Activated naive CD4-positive, alpha-beta T cell treated with anti-CD3 and anti-CD28 coated beads, Interleukin-2, amount 50 U/mL, for 24 hours (primary cell): ENCODE measurements around the gene CYP1A2.

ENCODE experiments used
- H3K27ac Mint-ChIP-seq: one replicate; pipeline ENCODE4 v1.8.0; 2021; ENCODE audit warnings: mild to moderate bottlenecking, mixed read lengths
- H3K27me3 Mint-ChIP-seq: one replicate; pipeline ENCODE4 v1.8.0; 2021; ENCODE audit warnings: mixed read lengths
- H3K36me3 Mint-ChIP-seq: one replicate; pipeline ENCODE4 v1.8.0; 2021; ENCODE audit warnings: mixed read lengths
- H3K4me1 Mint-ChIP-seq: one replicate; pipeline ENCODE4 v1.8.0; 2021; ENCODE audit warnings: mixed read lengths
- H3K4me3 Mint-ChIP-seq: one replicate; pipeline ENCODE4 v1.8.0; 2021; ENCODE audit warnings: mild to moderate bottlenecking, mixed read lengths
- H3K9me3 Mint-ChIP-seq: one replicate; pipeline ENCODE4 v1.8.0; 2021; ENCODE audit warnings: mixed read lengths

The CYP1A2 gene, protein sequence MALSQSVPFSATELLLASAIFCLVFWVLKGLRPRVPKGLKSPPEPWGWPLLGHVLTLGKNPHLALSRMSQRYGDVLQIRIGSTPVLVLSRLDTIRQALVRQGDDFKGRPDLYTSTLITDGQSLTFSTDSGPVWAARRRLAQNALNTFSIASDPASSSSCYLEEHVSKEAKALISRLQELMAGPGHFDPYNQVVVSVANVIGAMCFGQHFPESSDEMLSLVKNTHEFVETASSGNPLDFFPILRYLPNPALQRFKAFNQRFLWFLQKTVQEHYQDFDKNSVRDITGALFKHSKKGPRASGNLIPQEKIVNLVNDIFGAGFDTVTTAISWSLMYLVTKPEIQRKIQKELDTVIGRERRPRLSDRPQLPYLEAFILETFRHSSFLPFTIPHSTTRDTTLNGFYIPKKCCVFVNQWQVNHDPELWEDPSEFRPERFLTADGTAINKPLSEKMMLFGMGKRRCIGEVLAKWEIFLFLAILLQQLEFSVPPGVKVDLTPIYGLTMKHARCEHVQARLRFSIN

DNA sequence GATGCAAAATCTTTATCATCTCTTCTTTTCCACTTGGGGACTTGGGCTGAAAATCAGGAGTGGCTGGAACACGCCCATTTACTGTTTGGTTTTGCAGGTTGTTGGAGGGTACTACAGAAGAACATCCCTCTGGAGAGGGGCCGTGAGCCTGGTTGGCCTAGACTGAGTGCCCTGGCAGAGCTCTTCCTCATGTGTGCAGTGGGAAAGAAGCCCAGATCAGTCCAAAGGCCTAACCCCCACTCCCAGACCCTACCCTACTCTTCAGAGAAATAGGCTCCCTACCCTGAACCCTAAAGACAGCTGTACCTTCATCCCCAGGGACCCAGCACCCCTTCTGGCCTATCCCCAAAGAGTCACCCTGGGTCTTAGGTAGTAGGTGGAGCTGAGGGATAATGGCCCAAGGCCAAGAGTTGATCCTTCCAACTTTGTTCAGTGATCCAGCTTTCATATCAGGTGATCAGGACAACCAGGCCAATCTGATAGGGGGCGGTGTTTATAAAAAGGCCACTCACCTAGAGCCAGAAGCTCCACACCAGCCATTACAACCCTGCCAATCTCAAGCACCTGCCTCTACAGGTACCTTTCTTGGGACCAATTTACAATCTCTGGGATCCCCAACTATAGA lies at the start of gene CYP1A2:
Gene CYP1A2 (plus strand): TSS at position 524 of the 625 bp plus-strand sequence. CDS start 894 bp downstream, outside the sequence.
- no peaks in the 10 kb centered on the region for H3K36me3 Mint-ChIP-seq
- H3K27ac Mint-ChIP-seq, result no peak within 1 kb of the TSS
- no peaks in the 10 kb centered on the region for H3K4me1 Mint-ChIP-seq
- no peaks in the 10 kb centered on the region for H3K9me3 Mint-ChIP-seq
- no peaks in the 10 kb centered on the region for H3K27me3 Mint-ChIP-seq
- no peak within 1 kb of the TSS for H3K4me3 Mint-ChIP-seq

DNA sequence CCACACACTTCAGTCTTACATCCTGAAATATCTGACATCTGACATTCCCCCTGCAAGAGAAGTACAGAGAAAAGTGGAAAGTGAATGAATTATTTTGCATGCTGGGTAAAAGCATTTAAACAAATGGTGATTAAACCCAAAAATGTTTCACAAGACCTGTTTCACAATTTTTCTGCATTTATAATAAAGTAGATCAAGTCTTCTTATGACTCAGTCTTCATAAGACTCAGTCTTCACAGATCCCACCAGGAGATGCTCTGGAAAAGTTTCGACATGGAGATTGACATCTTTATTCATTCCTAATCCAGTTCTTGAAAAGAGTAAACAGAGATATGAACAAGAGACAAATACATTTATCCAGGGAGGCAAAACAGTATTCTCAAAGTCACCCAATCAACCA lies 39.6 kb upstream of the CYP1A2 start:
- H3K4me1 Mint-ChIP-seq, result peaks cover 5% of the 10 kb centered on the region
- no peak overlapping the region for H3K4me3 Mint-ChIP-seq
- H3K9me3 Mint-ChIP-seq, result no peaks in the 10 kb centered on the region
- H3K27me3 Mint-ChIP-seq, result no peaks in the 10 kb centered on the region
- no peaks in the 10 kb centered on the region for H3K36me3 Mint-ChIP-seq
- no peak overlapping the region for H3K27ac Mint-ChIP-seq

DNA sequence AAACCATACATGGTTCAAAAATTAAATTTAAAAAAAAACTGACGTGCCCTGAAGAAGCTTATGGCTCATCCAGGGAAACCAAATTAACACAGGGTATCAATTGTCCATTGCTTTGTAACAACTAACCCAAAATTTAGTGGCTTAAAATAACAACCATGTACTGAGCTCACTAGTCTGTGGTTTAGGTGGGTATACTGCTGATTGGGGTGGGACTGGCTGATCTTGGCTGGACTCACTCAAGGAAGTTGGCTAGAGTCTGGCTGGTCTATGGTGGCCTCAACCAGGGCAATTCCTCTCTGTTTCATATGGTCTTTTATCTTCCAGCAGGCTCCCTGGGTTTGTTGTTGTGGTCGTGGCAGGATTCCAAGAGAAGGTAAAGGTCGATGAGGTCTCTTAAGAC lies 38.8 kb upstream of the CYP1A2 start:
- Mint-ChIP-seq H3K27me3 (no peaks in the 10 kb centered on the region), H3K9me3 (no peaks in the 10 kb centered on the region), H3K27ac (no peak overlapping the region)

DNA sequence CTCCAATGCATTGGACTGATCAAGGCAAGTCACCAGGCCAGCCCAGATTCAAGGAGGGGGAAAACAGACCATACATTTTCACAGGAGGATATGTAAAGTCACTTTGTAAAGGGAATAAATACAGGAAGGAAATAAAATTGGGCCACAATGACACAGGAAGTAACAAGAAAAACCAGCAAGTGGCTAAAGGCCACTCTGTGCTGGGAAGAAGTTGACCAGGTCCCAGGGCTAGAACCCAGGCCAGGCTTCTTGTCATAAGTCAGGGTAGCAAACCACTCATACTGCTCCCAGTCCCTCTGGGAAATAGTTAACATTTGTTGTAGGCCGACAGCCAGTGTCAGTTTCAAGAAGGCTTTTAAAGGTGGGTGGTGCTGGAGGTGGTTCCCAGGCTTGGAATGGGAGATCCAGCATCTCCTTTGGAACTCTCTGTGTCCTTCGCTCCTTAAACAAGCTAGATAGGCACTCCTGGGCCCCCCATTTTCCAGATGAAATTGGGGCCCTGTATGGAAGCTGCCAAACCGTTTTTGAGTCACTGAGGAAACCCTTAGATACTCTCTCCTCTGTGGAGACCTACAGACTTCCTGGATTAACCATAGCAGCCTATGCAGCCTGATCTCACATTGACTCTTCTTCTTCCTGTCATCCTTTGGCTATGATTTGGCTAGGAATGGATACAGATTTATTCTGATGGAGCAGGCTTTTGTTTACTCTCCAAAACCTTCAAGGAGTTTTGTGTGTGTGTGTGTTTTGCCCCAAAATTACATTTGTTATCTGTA lies 38.1 kb upstream of the CYP1A2 start:
- Mint-ChIP-seq H3K4me3 (no peak overlapping the region), H3K4me1 (peaks cover 5% of the 10 kb centered on the region), H3K36me3 (no peaks in the 10 kb centered on the region), H3K27me3 (no peaks in the 10 kb centered on the region), H3K9me3 (no peaks in the 10 kb centered on the region), H3K27ac (no peak overlapping the region)

More for the DNA sequence above, 38.8 kb upstream of the CYP1A2 start:
- peaks cover 5% of the 10 kb centered on the region for H3K4me1 Mint-ChIP-seq
- no peaks in the 10 kb centered on the region for H3K36me3 Mint-ChIP-seq
- no peak overlapping the region for H3K4me3 Mint-ChIP-seq

DNA sequence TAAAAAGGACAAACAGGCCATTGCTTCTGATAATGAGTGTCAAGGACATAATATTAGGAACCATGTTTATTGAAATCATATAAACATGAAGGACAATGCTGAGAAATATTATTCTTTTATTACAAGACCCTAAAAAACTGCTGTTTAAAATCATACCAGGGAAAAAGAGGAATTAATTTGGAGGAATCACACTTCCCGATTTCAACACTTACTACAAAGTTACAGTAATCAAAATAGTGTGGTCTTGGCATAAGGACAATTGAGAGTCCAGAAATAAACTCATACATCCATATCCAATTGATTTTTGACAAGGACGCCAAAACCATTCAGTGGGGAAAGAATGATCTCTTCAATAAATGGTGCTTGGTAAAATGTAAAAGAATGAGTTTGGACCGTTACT lies 36.3 kb upstream of the CYP1A2 start:
- no peaks in the 10 kb centered on the region for H3K27me3 Mint-ChIP-seq
- H3K36me3 Mint-ChIP-seq, result no peaks in the 10 kb centered on the region
- no peak overlapping the region for H3K27ac Mint-ChIP-seq
- no peaks in the 10 kb centered on the region for H3K9me3 Mint-ChIP-seq
- peaks cover 5% of the 10 kb centered on the region for H3K4me1 Mint-ChIP-seq
- no peak overlapping the region for H3K4me3 Mint-ChIP-seq

DNA sequence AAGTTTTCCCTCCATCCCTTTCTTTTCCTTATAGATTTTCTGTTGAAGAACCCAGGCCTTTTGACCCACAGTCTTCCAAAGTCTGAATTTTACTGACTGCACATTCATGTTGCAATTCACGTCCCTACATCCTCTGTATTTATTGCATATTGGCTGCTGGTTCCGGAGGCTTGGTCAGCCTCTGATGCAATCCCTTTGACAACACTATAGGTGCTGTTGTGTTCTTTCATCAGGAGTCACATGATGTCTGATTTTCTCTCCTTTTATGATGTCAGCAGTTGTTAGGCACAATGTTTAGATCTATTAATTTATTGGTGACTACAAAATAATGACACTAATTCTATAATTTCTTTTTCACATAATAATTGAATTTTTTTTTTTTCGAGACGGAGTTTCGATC lies 32.0 kb upstream of the CYP1A2 start:
- Mint-ChIP-seq H3K9me3 (no peaks in the 10 kb centered on the region), H3K4me3 (no peak overlapping the region), H3K36me3 (no peaks in the 10 kb centered on the region), H3K27me3 (no peaks in the 10 kb centered on the region), H3K4me1 (no peaks in the 10 kb centered on the region), H3K27ac (no peak overlapping the region)

DNA sequence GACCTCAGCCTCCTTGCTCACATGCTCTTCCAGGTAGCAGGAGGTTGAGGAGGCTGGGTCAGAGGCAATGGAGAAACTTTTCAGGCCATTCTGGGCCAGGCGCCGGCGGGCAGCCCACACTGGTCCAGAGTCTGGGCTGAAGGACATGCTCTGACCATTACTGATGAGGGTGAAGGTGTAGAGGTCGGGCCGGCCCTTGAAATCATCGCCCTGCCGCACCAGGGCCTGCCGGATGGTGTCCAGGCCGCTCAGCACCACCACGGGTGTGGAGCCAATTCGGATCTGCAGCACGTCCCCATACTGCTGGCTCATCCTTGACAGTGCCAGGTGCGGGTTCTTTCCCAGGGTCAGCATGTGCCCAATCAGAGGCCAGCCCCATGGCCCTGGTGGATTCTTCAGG lies 26.1 kb upstream of the CYP1A2 start:
- H3K9me3 Mint-ChIP-seq, result no peaks in the 10 kb centered on the region

DNA sequence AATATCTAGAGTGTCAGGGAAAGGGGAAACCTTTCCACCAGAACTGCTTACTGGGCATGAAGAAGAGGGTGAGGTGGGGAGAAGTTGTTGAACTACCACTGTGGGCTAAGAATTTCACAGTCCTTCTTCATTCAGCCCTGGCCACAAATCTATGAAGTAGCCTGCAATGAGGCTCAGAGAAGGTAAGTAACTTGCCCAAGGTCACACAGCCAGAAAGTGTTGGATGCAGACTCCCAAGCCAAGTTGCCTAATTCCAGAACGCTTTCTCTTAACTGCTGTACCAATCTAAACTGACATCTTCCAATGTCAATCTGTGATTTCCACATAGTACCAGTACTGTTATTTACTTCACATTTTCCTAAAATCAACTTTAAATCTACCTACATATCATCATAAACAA lies 25.5 kb upstream of the CYP1A2 start:
- Mint-ChIP-seq H3K4me3 (no peak overlapping the region), H3K27ac (no peak overlapping the region), H3K27me3 (peaks cover 2% of the 10 kb centered on the region), H3K9me3 (no peaks in the 10 kb centered on the region), H3K36me3 (no peaks in the 10 kb centered on the region), H3K4me1 (peaks cover 11% of the 10 kb centered on the region)

More for the DNA sequence above, 26.1 kb upstream of the CYP1A2 start:
- H3K27me3 Mint-ChIP-seq, result peaks cover 2% of the 10 kb centered on the region
- H3K36me3 Mint-ChIP-seq, result no peaks in the 10 kb centered on the region
- peaks cover 11% of the 10 kb centered on the region for H3K4me1 Mint-ChIP-seq
- H3K27ac Mint-ChIP-seq, result no peak overlapping the region
- H3K4me3 Mint-ChIP-seq, result no peak overlapping the region

DNA sequence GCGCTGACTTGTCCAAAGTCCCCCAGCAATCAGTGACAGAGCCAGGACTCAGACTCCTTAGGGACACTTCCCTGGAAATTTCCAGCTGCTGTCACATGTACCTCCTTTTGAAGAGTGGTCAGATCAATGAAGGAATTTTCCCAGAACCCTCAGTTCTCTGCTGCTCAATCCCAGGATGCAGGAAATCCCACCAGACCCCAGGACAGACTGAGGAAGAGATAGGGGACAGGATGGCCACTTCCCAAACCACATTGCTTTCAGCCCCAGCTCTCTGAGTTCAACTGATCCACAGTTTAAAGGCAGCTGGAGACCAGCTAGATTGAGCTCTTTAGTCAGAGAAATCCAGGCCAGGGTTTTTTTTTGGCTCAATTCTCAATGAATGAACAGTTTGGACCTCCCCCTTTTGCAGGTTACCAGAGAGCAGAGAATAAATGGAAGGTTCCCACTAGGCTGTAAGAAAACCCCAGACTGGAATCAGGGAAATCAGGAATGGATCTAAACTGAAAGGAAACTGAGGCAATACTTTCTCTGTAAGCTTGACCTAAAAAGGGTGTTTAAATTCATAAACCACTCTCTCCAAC lies 24.8 kb upstream of the CYP1A2 start:
- Mint-ChIP-seq H3K4me1 (peaks cover 11% of the 10 kb centered on the region), H3K9me3 (no peaks in the 10 kb centered on the region), H3K27ac (no peak overlapping the region), H3K27me3 (peaks cover 2% of the 10 kb centered on the region), H3K36me3 (no peaks in the 10 kb centered on the region), H3K4me3 (peak overlapping the region; percentile 38)

DNA sequence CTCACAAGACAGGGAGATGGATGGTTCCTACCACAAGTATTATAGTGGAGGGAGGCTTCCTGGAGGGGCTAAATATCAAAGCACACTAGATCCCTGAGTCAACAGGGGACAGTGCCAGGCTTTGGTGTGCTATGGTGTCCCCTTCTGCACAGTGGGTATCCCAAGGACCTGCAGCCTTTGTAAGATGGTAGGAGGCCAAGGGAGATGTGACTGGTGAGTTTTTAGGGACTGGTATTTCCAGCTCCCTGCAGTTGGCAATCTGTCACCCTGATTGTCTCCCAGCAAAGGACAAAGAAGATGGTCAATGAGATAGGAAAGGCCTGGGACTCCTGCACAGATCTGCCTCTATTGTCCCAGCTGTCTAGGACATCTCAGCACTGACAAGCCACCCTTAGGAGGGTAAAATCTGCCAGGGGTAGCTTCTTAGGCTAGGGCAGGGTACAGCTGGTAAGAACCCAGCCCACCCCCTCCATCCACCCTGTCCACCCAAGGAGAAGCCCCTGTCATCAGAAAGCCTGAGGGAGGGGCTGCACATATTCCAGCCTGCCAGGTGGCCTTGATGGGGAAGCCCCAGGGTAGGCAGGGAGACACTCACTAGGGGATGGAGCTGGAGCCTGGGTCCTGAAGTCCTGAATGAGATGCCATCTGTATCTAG lies 23.9 kb upstream of the CYP1A2 start:
- peaks cover 11% of the 10 kb centered on the region for H3K4me1 Mint-ChIP-seq
- H3K4me3 Mint-ChIP-seq, result peak overlapping the region; percentile 80
- peak overlapping the region; percentile 79 for H3K27ac Mint-ChIP-seq
- H3K27me3 Mint-ChIP-seq, result peaks cover 2% of the 10 kb centered on the region
- H3K36me3 Mint-ChIP-seq, result no peaks in the 10 kb centered on the region
- no peaks in the 10 kb centered on the region for H3K9me3 Mint-ChIP-seq

DNA sequence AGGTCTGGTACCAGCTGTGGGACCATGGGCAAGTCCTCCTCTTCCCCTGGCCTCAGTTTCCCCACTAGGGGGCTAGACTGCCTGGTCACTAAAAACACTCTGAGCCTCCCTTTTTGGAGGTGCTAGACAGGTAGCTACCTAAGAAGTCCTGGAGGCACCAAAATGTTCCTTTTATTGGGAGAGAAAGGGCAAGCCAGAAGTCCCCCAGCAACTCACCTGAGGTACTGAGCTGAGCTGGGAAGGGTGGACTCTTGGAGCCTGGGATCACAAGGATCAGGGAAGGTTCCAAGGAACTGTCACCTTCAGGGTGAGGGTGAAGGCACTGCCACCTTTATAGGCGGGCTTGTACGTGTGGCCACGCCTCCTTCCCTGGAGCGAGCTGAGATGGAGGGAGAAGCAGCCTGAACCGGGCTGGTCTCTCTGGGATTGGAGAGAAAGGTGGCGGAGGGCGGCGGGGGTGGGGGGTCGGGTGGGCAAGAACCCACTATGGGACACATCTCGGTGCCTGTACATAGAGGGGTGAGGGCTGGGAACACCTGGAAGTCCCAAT lies 23.3 kb upstream of the CYP1A2 start, which contains the start of gene CYP1A1:
Gene CYP1A1 (minus strand): TSS at position 304 of the 550 bp plus-strand sequence. CDS start 2,431 bp downstream, outside the sequence.
- no peaks in the 10 kb centered on the region for H3K9me3 Mint-ChIP-seq
- H3K27me3 Mint-ChIP-seq, result peaks cover 4% of the 10 kb centered on the region
- peak within 1 kb of the TSS; percentile 79 for H3K27ac Mint-ChIP-seq
- peaks cover 11% of the 10 kb centered on the region for H3K4me1 Mint-ChIP-seq
- H3K36me3 Mint-ChIP-seq, result no peaks in the 10 kb centered on the region
- H3K4me3 Mint-ChIP-seq, result peak within 1 kb of the TSS; percentile 80

DNA sequence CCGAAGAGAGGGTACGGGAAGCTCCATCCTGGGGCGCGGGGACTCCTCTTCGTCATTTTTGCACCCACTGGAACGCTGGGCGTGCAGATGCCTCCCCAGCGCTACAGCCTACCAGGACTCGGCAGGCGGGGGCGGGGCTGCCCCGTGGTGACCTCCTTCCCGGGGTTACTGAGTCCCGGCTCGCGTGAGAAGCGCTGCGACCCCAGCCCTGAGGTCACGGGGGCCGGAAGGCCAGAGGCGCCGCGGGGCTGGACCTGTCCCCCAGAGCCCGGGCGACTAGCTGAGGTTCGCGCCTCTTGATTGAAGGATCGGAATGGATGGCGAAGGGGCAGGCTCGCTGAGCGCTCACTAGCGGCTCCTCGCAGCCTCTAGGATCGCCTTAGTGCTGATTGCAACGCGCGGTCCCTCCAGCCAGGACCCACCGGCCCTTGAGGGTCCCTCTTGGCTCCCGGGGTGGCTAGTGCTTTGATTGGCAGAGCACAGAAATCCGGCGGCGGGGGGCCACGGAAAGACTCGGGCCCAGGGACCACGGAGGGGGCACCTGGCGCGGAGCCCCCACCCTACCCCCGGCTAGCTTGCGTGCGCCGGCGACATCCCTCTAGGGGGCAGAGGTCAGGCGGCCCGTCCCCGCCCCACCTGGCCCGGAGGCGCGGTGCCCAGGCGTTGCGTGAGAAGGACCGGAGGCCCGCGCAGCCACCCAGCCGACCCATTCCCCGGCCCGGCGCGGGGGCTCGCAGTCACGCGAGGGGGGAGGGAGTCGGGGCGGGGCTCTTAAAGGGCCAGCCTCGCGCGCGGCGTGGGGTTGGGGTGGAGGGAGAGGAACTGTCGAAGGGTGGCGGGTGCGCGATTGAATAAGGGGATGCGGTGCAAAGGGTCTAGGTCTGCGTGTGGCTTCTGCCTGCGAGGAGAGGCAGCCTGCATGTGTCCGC lies 22.5 kb upstream of the CYP1A2 start:
- Mint-ChIP-seq H3K27me3 (peaks cover 4% of the 10 kb centered on the region), H3K27ac (no peak overlapping the region), H3K4me3 (peak overlapping the region; percentile 80), H3K9me3 (no peaks in the 10 kb centered on the region), H3K36me3 (no peaks in the 10 kb centered on the region), H3K4me1 (peaks cover 11% of the 10 kb centered on the region)

DNA sequence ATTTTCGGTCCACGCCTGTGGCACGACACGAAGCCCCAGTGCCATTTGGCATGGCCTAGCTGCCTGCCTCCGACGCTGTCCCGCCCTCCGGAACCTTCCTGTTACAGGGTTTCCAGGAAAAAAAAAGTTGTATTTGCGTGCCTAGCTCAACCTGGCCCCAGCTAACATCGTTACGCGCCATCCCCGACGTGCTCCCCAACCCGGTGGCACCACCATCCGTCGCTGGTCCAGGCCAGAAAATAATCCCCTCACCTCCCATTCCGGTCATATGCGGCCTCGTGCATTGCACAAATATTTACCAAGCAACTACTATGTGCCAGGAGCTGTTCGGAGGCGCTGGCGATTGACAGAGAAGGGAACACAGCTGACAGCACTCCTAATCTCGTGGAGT lies 21.9 kb upstream of the CYP1A2 start:
- H3K36me3 Mint-ChIP-seq, result no peaks in the 10 kb centered on the region
- H3K27ac Mint-ChIP-seq, result peak overlapping the region; percentile 53
- H3K4me1 Mint-ChIP-seq, result peaks cover 11% of the 10 kb centered on the region
- H3K4me3 Mint-ChIP-seq, result peak overlapping the region; percentile 80
- H3K27me3 Mint-ChIP-seq, result peaks cover 4% of the 10 kb centered on the region
- H3K9me3 Mint-ChIP-seq, result no peaks in the 10 kb centered on the region

DNA sequence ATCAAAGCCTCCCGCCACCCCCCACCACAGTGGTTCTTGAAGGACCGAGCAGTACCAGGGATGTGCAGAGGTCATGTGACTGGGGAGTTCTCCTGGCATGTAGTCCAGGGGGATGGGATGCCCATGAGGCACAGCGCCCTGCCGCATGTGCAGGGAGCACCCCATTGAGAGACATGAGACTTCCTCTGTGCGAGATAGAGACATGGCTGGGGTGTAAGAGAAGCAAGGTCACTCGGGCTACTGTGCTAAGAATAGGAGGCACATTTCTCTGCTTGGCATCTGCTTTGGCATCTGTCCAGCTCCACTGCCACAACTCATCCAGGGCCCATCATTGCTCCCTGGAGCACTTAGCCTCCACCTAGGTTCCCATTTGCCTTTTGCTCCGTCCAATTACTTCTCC lies 20.9 kb upstream of the CYP1A2 start:
- no peak overlapping the region for H3K4me3 Mint-ChIP-seq
- no peak overlapping the region for H3K27ac Mint-ChIP-seq

More for the DNA sequence above, 20.9 kb upstream of the CYP1A2 start:
- Mint-ChIP-seq H3K4me1 (peaks cover 11% of the 10 kb centered on the region), H3K9me3 (no peaks in the 10 kb centered on the region), H3K27me3 (peaks cover 4% of the 10 kb centered on the region), H3K36me3 (no peaks in the 10 kb centered on the region)
